Duodenal mucosa (tissue), 2 donors: ENCODE data around the gene SORCS2.

Experiments used
- H3K27ac ChIP-seq: one replicate; pipeline ENCODE4 v1.7.0; 2013; ENCODE audit warnings: low read depth, low read length
- H3K27me3 ChIP-seq, 2 donors: one replicate each; pipeline ENCODE4 v1.7.0; 2013; ENCODE audit warnings: low read length in 2 of 2, control low read depth in 1 of 2; ENCODE audit not compliant: insufficient read depth in 2 of 2, control insufficient read depth in 1 of 2
- H3K36me3 ChIP-seq, 2 donors: one replicate each; pipeline ENCODE4 v1.7.0; 2013; ENCODE audit warnings: low read length in 2 of 2, control low read depth in 1 of 2; ENCODE audit not compliant: insufficient read depth in 2 of 2, control insufficient read depth in 1 of 2
- H3K4me1 ChIP-seq, 2 donors: one replicate each; pipeline ENCODE4 v1.7.0; 2013; ENCODE audit warnings: low read length in 2 of 2, control low read depth in 1 of 2; ENCODE audit not compliant: insufficient read depth in 2 of 2, control insufficient read depth in 1 of 2
- H3K4me3 ChIP-seq, 2 donors: one replicate each; pipeline ENCODE4 v1.7.0; 2013; ENCODE audit warnings: low read length in 2 of 2, low read depth in 1 of 2
- H3K9ac ChIP-seq, 2 donors: one replicate each; pipeline ENCODE4 v1.7.0; 2013; ENCODE audit warnings: low read length in 2 of 2, low read depth in 1 of 2
- H3K9me3 ChIP-seq, 2 donors: one replicate each; pipeline ENCODE4 v1.7.0; 2013; ENCODE audit warnings: low read length in 2 of 2, control low read depth in 1 of 2; ENCODE audit not compliant: control insufficient read depth in 1 of 2

Gene SORCS2

GRCh38 chr4:7301126-7301785 lies 108.9 kb downstream of the SORCS2 start:
- H3K27me3 ChIP-seq = no peaks in the 10 kb centered on the region
- H3K36me3 ChIP-seq = no peaks in the 10 kb centered on the region
- H3K4me1 ChIP-seq = no peaks in the 10 kb centered on the region
- H3K27ac ChIP-seq = no peak overlapping the region
- H3K9me3 ChIP-seq = no peaks in the 10 kb centered on the region
- no peak overlapping the region for H3K4me3 ChIP-seq
- no peak overlapping the region for H3K9ac ChIP-seq

- H3K36me3 ChIP-seq = no peaks in the 10 kb centered on the region
- H3K4me1 ChIP-seq = no peaks in the 10 kb centered on the region
- H3K9ac ChIP-seq = no peak overlapping the region
- H3K27ac ChIP-seq = no peak overlapping the region
- no peak overlapping the region for H3K4me3 ChIP-seq
- no peaks in the 10 kb centered on the region for H3K27me3 ChIP-seq
- H3K9me3 ChIP-seq = no peaks in the 10 kb centered on the region
Observed at GRCh38 chr4:7301846-7302630, 109.7 kb downstream of the SORCS2 start.

GRCh38 chr4:7302781-7303404 lies 110.6 kb downstream of the SORCS2 start:
- H3K4me3 ChIP-seq = no peak overlapping the region
- H3K27ac ChIP-seq = no peak overlapping the region
- H3K9ac ChIP-seq = no peak overlapping the region
- H3K36me3 ChIP-seq = no peaks in the 10 kb centered on the region
- H3K27me3 ChIP-seq = no peaks in the 10 kb centered on the region
- no peaks in the 10 kb centered on the region for H3K4me1 ChIP-seq
- H3K9me3 ChIP-seq = no peaks in the 10 kb centered on the region

- Histone ChIP-seq H3K27me3 (no peaks in the 10 kb centered on the region), H3K9ac (no peak overlapping the region), H3K9me3 (no peaks in the 10 kb centered on the region), H3K36me3 (no peaks in the 10 kb centered on the region), H3K4me1 (no peaks in the 10 kb centered on the region), H3K27ac (no peak overlapping the region), H3K4me3 (no peak overlapping the region)
Observed at GRCh38 chr4:7303561-7303960, 111.2 kb downstream of the SORCS2 start.

GRCh38 chr4:7304436-7304835 lies 112.1 kb downstream of the SORCS2 start:
- no peaks in the 10 kb centered on the region for H3K4me1 ChIP-seq
- no peak overlapping the region for H3K4me3 ChIP-seq
- no peaks in the 10 kb centered on the region for H3K36me3 ChIP-seq
- H3K9me3 ChIP-seq = no peaks in the 10 kb centered on the region
- H3K27me3 ChIP-seq = no peaks in the 10 kb centered on the region
- no peak overlapping the region for H3K9ac ChIP-seq
- no peak overlapping the region for H3K27ac ChIP-seq

GRCh38 chr4:7306021-7306965 lies 114.0 kb downstream of the SORCS2 start:
- no peak overlapping the region for H3K9ac ChIP-seq
- no peaks in the 10 kb centered on the region for H3K4me1 ChIP-seq
- no peaks in the 10 kb centered on the region for H3K9me3 ChIP-seq
- H3K36me3 ChIP-seq = no peaks in the 10 kb centered on the region
- H3K27ac ChIP-seq = no peak overlapping the region
- H3K27me3 ChIP-seq = no peaks in the 10 kb centered on the region
- H3K4me3 ChIP-seq = no peak overlapping the region

GRCh38 chr4:7306986-7307385 lies 114.6 kb downstream of the SORCS2 start:
- Histone ChIP-seq H3K27me3 (no peaks in the 10 kb centered on the region), H3K36me3 (no peaks in the 10 kb centered on the region), H3K4me1 (no peaks in the 10 kb centered on the region), H3K27ac (no peak overlapping the region), H3K9me3 (no peaks in the 10 kb centered on the region), H3K9ac (no peak overlapping the region), H3K4me3 (no peak overlapping the region)

GRCh38 chr4:7307394-7308099 lies 115.2 kb downstream of the SORCS2 start:
- Histone ChIP-seq H3K27me3 (no peaks in the 10 kb centered on the region), H3K9me3 (no peaks in the 10 kb centered on the region), H3K9ac (no peak overlapping the region), H3K4me1 (peaks cover 0 to under 1% of the 10 kb centered on the region in 2 donors), H3K36me3 (no peaks in the 10 kb centered on the region), H3K4me3 (no peak overlapping the region), H3K27ac (no peak overlapping the region)

- H3K4me3 ChIP-seq = no peak overlapping the region
- H3K4me1 ChIP-seq = peaks cover 0 to 5% of the 10 kb centered on the region in 2 donors
- no peaks in the 10 kb centered on the region for H3K36me3 ChIP-seq
- H3K27me3 ChIP-seq = no peaks in the 10 kb centered on the region
- no peak overlapping the region for H3K9ac ChIP-seq
- H3K27ac ChIP-seq = no peak overlapping the region
- no peaks in the 10 kb centered on the region for H3K9me3 ChIP-seq
Observed at GRCh38 chr4:7309181-7309580, 116.8 kb downstream of the SORCS2 start.
